NCI-H1417 (cell line): ENCODE measurements around the gene LAMA1.

ENCODE experiments used
- DNase-seq, 3 experiments: peaks; one replicate each; lab custom pipeline; 2025; lab: John Stamatoyannopoulos, UW

The LAMA1 gene

DNA sequence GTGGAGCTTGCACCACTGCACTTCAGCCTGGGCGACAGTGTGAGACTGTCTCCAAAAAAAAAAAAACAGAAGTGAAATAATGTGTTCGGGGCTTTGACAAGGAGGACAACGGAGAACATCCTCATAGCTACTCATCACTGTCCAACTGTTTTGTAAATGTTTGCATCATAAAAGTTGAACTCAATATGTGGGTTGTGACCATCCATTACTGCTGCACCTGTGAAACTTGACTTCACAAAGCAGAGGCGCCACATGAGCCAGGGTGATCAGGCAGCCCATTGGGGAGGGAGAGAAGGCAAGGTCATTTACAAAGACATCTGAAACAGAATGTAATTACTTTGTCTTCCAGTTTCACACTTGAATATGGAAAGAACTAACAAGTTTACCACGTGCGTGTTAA is 61.6 kb downstream of the LAMA1 start:
- DNase-seq: no peak

DNA sequence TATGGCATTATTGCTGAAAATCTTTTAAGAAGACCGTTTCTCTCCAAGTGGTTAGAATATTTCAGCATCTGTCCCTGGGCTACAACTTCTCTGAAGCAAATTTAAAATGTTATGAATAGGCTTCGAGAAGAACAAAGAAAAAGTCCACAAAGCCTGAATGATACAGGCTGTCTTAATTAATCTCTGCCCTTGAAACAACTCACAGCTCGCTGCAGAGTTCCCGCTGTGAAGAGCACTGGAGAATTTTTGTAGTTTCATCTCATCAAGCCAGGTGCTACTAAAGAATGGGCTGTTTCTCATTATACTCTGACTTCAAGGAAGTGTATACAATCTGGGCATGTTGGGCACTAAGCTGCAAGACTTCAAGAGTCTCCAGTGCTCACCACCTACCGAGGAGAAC is 67.6 kb downstream of the LAMA1 start:
- DNase-seq: no peak

DNA sequence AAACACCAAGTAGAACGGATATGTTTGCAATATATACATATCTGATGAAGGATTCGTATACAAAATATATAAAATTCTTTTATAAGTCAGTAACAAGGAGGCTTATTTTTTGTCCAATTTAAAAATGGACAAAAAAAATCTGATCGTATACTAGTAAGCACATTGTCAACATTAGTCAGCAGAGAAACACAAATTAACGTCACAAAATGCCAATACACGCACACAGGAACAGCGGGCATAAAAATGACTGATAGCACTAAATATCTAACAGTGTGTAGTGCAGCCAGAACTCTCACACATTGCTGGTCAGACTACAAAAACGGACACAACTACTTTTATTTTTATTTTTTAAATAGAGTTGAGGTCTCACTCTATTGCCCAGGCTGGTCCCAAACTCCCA is 69.5 kb downstream of the LAMA1 start:
- DNase-seq: no peak

DNA sequence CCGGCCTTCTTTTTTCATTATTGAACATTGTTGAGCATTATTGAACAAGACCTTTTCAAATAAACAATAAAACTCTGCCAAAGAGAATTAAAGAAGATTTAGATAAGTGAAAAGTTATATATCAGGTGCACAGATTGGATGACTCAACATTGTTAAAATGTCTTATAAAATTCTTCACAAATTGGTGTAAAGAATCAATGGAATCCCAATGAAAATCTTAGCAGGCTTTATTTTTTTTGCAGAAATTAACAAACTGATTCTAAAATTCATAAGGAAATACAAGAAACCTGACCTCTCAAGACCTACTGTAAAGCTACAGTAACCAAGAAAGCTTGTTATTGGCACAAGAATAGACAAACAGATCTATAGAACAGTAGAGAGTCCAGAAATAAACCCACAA is 70.3 kb downstream of the LAMA1 start:
- no peak for DNase-seq

DNA sequence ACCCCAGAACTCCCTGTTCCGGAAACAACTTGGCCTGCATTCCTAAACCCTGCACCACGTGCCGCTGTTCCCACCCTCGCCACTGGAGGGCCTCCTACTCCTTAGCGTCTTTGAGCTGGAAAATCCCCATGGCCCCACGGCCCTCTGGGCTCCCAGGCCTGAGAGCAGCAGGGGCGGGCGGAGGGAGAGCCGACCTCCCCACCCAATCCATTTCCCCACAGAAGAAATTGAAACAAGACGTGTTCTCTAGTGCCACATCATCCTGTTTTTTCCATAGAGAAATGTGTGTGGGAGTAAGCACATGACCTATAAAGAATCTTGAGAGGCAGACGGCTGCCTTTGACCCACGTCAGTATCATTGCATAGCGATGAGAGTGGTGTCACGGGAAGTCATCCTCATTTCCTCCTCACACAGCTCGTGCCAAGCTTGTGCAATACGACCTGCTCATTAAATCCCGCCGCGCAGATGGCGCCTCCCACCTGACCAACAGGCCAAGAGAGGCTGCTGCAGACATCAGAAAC is 79.2 kb downstream of the LAMA1 start:
- DNase-seq: peak in 1 of 3 experiments; percentile 77

DNA sequence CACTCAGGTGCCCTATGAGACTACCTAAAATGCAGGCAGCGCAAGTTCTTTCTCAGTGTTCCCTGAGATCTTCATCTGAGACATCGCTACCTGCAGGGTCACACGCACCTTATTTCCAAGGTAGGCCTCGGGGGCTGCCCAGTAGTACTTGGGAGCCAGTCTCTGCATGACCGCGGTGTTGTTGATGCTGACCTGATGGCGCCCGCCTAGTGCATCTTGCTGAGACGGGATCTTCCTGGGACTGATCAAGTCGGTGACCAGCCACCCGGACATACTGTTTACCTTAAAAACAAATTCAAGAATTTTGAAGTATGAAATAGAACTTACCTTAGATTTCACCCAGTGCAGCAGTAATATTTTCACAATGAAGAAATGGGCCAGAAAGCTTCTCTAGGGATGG is 80.1 kb downstream of the LAMA1 start:
- no peak for DNase-seq

DNA sequence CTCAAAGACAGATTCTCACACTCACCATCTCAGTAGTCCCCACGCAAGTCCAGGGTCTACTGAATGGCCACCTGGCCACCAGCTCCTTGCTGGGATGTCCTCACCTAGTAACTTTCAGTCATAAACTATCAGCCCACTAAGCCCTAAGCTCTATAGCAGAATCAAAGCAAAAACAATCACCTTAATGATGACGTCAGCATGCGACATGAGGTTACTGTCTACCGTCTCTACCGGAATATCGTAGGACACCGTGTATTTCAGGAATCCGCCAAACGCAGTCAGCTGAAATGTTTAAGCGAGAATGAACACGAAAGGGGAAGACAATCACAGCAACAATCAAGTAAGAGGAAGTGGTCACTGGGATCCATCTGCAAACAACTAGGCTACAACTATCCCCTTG is 81.8 kb downstream of the LAMA1 start:
- no peak for DNase-seq

DNA sequence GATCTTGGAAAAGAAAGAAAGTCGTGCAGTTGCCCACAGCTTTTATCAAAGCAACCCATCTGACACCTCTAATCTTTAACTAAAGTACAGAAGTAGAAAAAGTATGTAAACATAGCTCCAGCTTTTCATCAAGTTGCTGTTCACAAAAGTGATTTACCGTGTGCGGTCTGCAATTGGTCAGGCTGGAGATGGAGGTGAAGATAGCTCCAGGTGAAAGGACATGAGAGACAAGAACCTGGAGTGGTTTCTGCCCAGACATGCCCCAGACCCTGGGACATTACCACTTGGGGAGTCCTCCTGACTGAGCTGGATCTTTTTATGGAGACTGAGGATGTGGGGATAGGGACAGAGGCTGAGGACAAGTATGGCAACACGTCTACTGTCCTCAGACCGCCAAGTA is 82.7 kb downstream of the LAMA1 start:
- DNase-seq: no peak

DNA sequence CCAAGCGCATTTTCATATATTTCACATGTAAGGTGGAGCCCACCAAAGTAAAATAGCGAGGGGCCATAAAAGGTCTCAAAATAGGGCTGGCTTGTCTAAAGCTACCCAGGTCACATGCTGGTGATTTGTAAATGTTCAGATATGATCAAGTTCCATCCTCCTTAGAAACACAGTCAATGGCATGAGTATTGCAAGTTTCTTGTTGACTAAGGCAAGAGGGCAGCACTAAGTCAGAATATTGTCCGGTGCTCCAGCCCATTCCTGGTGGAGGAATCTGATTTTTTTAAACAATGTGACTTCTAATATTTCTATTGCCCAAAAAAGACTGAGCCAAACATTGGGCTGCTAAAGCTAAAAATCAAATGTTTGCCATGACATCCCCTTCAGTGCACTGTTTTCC is 85.1 kb downstream of the LAMA1 start:
- no peak for DNase-seq

DNA sequence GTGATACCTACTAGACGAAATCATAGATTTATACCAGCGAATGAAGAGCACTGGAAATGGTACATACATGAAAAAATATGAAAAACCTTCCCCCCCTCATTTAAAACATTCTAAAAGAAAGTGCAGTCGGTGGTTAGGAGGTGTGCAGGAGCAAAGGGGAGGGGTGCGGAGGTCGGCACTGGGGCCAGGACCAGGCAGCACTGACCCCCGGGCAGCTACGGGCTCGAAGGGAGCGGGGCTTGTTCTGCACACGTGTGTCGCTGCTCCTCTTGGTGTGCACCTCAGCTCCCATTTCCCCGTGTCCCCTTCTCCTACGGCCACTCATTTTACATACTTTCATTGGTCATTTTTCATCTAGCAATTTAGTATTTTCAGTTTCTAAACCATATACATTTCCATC is 89.0 kb downstream of the LAMA1 start:
- DNase-seq: no peak

DNA sequence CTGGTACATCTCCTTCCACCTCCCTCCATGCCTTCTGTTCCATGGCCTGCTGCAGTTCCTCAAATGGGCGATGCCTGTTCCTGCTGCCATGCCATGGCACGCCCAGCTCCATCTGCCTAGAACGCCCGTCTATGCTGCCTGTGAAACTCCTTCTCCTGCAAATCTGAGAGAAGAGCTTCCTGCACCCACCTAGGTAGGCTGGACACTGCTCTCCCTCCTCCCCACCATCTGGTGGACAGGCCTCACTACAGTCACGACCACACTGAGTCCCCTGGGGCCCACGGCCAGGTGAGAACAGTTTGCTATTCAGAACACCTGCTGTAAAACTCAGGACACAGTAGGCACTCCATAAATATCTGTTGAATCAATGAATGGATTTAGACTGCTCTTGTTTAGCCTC is 92.4 kb downstream of the LAMA1 start:
- no peak for DNase-seq

DNA sequence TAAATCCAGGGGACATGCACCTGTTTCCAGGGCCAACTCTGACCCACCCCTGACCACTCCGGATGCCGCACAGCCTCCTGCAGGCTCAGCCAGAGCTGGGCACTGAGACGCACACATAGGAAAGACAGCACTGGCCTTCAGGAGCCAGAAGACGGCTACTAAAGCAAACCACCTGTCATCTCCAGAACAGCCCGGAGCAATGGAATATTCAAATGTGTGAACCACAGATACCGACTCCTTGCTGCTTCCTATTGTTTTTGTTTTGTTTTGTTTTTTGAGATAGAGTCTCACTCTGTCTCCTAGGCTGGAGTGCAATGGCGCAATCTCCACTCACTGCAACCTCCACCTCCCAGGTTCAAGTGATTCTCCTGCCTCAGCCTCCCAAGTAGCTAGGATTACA is 94.0 kb downstream of the LAMA1 start:
- no peak for DNase-seq

DNA sequence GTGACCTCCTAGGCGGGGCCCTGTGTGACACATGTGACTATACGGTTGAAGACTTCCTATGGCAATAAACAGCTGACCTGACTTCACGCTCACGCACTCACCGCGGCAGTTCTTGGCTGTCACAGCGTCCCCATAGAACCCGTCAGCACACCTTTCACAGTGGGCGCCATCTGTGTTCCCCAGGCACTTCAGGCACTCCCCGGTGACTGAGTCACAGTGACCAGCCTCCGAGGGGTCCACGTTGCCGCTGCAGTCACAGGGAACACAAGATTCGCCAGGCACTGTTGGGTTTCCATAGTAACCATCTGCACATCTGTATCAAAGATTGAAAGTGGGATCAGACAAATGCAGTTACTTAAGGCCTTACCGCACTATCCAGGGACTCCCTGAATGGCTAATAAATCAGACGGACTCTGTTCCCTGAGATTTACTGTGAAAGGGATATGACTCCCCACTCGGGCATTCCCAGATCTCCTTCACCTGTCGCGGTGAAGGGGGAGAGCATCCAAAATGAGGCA is 94.5 kb downstream of the LAMA1 start:
- DNase-seq: no peak

DNA sequence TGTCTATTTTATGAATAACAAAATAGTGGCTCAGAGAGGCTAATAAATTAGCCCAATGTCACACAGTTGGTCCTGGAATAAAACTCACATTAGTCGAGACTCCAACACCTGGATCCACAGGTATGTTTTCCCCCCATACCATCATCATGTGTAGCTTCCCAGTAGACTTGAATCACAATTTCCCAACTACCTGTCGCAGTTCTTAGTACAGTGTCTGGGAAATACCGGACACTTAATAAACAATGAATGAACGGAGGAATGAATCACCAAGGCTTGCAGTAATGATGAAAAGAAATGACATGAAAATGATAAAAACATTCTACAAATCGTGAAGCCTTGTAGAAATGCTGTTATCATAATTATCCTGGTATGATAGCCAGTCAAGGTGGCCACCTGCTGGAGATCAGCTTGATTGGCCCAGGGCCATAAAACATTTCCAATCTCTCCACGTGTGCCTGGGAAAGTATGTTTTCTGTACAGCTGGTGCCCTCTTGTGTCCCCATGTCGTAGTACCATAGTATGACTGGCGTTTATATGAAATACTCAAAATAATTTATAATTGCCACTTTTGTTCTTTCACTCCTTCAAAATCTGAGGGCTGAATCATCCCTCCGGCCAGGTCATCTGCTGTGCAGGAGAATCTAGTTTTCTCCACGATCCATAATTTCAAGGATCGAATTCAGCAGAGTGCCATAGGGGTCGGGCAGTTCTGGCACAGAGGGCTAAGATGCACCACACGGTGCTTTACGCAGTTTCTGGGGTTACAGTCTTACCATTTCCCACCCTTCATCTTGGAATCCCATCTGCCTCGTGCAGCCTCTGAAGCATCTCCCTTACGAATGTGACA is 95.4 kb downstream of the LAMA1 start:
- peak in 2 of 3 experiments; percentile 68 to 75 for DNase-seq

DNA sequence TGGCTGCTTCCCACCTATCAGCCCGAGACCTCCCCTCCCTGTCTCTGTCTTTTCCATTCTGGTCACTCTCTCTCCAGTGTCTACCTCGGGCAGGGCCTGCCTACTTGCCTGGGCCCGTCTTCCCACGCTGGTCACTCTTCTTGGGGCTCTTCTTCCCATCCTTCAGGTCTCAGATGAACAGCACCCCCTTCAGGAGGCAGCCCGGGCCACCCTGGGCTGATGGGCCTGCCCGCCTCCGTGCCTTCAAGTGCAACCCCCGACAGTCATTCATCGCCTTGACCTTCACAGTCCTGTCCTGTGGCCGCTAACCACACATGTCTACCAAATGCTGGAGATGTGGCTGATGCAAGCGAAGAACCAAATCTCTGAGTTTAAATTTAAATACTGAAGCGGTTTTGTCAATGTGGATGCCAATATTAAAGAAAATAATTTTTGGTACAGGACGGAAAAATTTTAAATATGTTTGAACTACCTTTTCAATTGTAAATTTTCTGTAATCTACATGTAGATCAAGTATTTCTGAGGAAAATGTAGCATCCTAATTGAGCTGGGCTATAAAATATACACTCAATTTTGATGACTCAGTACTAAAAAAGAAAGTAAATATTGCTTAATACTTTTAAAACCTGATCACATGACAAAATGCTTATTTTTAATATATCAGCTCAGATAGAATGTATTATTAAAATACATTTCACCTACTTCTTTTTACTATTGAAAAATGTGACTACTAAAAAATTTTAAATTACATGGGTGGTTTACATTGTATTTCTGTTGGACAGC is 96.4 kb downstream of the LAMA1 start:
- no peak for DNase-seq

DNA sequence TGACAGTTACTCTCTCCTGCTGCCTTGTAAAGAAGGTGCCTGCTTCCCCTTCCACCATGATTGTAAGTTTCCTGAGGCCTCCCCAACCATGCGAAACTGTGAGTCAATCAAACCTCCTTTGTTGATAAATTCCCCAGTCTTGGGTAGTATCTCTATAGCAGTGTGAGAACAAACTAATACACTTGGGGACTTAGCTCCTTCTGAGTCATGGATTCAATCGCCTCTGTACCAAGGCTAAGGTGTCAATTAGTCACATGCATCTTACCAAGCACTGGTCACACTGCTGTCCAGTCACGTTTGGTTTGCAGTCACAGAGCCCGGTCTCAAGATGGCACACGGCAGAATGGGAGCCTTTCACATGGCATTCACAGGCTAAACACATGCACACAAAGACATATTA is 100.6 kb downstream of the LAMA1 start:
- no peak for DNase-seq

DNA sequence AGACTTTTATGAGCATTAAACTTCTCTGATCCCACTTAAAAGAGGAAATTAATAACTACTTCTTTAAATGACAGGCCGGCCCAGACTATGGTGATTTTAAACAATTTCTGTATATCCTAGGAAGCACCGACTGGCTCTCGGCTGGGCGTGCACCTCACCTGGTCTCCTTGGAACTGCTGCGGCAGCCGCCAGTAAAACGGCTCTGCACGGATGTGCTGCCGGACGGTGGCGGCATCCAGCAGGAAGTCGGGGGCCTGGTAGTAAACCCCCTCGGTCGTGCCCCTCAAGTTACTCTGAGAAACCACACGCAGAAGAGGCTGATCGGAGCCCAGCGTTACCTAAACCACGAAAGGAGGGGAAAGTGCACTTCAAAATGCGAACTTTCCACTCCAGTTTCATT is 106.5 kb downstream of the LAMA1 start:
- no peak for DNase-seq

DNA sequence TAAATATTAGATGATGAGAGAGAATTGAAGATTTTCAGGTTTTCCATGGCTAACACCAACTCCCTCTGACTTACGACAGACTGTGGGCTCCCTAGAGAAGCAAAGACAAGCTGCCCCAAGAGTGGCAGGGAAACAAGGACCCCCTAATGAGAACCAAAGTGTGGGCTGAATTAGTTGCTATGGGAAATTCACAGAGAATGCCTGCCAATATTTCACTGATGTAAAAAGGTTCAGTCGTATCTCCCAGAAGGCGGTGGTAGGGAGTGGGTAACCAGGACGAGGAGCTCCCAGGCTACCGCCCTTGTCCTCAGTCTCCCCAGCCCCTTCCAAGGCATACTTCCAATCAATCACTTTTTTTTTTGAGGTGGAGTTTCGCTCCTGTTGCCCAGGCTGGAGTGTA is 113.6 kb downstream of the LAMA1 start:
- no peak for DNase-seq

DNA sequence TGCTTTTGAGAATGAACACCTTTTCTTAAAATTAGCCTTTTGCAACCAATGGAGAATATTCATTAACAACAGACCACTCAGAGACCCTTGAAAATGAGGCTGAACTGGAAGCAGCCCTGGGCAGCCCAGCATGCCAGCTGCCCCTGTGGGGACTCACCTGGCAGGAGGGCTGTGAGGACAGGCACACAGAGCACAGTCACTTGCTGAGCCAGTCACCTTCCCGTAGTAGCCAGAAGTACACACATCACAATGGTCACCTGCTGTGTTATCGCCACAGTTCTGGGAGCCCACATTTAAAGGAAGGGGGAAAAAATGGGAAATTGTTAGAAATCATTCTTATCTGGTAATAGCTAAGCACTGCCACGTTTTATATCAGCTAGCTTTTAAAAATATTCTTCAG is 115.5 kb downstream of the LAMA1 start:
- peak in 1 of 3 experiments; percentile 5 for DNase-seq

DNA sequence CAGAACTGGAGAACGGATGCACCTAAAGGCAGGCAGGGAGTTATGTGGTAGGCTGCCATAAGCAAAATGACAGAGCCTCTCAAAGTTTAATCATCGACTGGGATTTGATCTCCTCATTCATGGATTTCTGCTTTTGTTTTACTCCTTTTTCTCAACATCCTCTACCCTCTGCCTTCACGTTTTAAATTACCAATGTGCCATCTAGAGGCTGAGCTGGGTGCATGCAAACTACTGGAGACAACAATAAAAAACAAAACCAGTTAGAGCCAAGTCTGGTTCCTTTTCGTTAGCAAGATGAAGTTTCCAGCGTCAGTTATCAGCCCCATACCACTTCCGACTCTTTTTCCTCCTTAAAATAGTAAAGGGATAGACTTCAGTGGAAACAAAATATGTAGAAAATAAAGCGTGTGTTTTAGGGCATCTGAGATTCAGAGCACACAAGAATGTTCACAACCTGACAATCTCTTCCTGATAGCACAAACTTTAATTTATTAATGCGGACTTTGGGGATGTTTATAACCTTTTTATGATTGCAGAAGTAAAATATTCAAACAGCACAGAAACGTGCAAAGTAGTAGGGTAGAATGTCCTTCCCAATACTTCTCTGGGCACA is 117.0 kb downstream of the LAMA1 start:
- DNase-seq: peak in 2 of 3 experiments; percentile 11 to 16

DNA sequence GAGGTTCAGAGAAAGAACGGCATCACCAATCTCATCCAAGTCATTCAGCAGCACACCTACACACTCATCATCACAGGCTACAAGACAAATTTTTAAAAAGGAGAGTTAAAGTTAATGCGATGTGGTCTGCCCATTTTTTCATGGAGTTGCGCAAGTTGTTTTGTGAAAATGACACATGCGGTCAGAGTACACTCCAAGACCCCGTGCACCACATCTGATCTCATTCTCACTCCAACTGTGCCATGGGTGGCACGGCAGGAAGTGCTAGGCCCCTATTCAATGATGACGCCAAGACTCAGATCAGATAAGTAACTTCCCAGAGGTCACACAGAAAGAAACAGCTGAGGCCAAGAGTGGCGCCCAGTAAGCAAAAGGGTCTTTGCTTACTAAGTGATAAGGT is 119.8 kb downstream of the LAMA1 start:
- no peak for DNase-seq

DNA sequence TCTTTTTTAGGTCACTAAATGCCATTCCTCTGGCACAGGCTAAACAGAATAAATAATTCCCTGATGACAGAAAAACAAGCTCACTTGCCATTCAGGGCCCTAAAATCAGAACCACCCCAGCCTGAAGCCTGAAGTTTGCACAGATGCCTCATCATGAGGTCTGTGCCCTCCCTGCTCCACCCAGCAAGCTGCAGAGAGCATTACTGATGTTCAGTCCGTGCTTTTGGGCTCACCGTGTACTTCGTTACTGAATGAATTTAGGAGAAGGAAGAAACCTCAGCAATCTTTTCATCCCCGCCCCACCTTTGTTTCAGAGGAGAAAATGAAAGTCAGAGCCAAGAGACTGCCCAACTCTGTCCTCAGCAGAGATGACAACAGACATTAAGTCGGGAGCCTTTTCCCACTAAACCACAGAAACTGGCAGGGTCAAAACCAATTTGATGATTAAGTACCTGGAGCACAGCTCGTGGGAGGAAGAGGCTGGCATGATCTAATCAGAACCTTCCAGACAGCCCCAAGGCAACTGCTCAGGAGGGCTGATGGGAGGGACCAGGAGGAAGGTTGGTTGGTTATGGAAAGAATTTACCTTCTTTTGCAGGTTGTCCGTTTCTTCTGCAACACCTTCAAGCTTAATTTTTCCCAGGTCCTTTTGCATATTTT is 122.7 kb downstream of the LAMA1 start:
- DNase-seq: no peak
